ENCODE data around the gene MED9. TPM values are rescaled to one million over a fixed set of nuclear protein-coding genes. Genes with fewer than 3 reads are reported as not detected.

The MED9 gene
- total and polyA plus RNA-seq, 4 donors = 6.6 to 11.1 (median 7.8) TPM

DNA sequence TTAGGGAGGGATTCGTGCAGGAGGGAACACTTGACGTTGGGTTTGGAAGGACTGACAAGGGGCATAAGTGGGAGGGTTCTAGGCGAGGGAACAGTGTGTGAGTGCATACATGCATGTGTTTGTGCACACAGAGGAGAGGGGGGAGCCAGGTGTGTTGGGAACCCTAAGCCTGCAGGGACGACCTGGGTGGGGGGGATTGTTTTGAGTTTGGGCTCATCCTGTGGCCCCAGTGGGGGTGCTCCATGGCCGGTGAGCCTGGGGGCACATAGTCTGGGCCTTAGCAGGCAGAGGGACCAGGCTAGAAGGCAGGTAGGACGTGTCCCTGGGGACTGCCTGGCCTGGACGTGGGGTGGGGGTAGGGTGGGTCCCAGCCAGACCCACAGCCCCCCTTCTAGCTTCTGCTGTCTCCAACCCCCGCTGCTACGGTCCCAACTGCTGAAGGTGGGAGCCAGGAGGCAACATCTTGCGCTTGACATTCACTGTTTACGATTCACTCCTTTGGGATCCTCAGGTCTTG, 31.3 kb downstream of the MED9 start:
- intact Hi-C loops (cut with DNase I) = no loop called here
- Histone ChIP-seq H3K9me3 (ENCODE audit: control insufficient read depth, low read length) (no peaks in the 10 kb centered on the region), H3K4me1 (ENCODE audit: control insufficient read depth in 1 of 2, insufficient read depth in 2 of 2, low read length in 2 of 2) (no peaks in the 10 kb centered on the region), H3K27me3 (ENCODE audit: control insufficient read depth in 1 of 2, insufficient read depth in 2 of 2, low read length in 1 of 2) (no peaks in the 10 kb centered on the region), H3K27ac (ENCODE audit: low read depth in 1 of 2, low read length in 2 of 2) (no peak overlapping the region), H3K4me3 (ENCODE audit: low read length in 2 of 2) (no peak overlapping the region), H3K36me3 (ENCODE audit: control insufficient read depth in 1 of 2, insufficient read depth in 2 of 2, low read length in 1 of 2) (no peaks in the 10 kb centered on the region)
- WGBS, 2 donors = 90 to 91% methylated on average over 11 of the region's 11 CpGs
- ATAC-seq (ENCODE audit: low FRiP score) = no peak
- peak in 1 of 2 donors; percentile 59 for DNase-seq

DNA sequence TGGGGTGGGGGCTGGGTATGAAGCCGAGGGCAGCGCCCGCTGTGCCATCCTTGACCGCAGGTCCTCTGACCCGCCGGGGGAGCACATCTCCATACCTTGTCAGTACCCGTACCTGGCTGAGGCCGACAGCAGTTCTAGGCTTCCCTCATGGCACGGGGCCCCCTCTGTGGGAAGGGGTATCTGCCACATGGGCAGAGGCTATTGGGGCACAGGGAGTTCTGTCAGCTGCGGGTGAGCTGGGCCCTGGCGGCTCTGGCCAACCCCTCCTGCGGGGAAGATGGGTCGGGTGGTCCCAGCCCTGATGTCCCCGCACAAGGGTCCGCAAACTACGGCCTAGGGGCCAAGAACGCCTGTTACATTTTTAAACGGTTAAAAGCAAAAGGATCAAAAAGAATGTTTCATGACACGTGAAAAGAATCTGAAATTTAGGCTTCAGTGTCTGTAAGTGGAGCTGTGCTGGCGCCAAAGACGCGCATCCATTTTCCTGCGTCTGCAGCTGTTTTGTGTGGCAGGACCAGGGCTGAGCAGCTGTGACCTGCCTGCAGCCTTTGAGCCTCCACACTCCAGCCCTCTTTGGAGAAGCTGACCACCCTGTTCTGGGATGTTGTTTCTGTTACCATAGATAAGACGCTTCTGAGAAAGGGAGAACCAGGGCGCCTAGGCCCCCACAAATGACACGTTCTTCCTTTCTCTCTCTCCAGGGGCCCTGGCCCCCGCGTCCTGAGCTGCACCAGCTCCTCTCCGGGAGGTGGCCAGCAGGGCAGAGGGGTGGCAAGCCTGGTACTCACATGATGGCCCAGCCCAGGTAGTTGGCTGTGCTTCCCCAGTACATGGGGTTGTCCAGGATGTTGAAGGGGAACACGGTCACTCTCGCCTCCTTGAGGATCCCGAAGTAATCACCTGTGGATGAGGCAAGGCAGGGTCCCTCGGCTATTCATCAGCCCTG, 32.1 kb downstream of the MED9 start:
- Histone ChIP-seq H3K36me3 (ENCODE audit: control insufficient read depth in 1 of 2, insufficient read depth in 2 of 2, low read length in 1 of 2) (no peaks in the 10 kb centered on the region), H3K27ac (ENCODE audit: low read depth in 1 of 2, low read length in 2 of 2) (no peak overlapping the region), H3K27me3 (ENCODE audit: control insufficient read depth in 1 of 2, insufficient read depth in 2 of 2, low read length in 1 of 2) (no peaks in the 10 kb centered on the region), H3K4me1 (ENCODE audit: control insufficient read depth in 1 of 2, insufficient read depth in 2 of 2, low read length in 2 of 2) (no peaks in the 10 kb centered on the region), H3K9me3 (ENCODE audit: control insufficient read depth, low read length) (no peaks in the 10 kb centered on the region), H3K4me3 (ENCODE audit: low read length in 2 of 2) (no peak overlapping the region)
- intact Hi-C loops (cut with DNase I) = no loop called here
- peak; percentile 42 to 57 for DNase-seq
- no peak for ATAC-seq (ENCODE audit: low FRiP score)
- 93 to 96% methylated on average over 33 of the region's 33 CpGs for WGBS, 2 donors

DNA sequence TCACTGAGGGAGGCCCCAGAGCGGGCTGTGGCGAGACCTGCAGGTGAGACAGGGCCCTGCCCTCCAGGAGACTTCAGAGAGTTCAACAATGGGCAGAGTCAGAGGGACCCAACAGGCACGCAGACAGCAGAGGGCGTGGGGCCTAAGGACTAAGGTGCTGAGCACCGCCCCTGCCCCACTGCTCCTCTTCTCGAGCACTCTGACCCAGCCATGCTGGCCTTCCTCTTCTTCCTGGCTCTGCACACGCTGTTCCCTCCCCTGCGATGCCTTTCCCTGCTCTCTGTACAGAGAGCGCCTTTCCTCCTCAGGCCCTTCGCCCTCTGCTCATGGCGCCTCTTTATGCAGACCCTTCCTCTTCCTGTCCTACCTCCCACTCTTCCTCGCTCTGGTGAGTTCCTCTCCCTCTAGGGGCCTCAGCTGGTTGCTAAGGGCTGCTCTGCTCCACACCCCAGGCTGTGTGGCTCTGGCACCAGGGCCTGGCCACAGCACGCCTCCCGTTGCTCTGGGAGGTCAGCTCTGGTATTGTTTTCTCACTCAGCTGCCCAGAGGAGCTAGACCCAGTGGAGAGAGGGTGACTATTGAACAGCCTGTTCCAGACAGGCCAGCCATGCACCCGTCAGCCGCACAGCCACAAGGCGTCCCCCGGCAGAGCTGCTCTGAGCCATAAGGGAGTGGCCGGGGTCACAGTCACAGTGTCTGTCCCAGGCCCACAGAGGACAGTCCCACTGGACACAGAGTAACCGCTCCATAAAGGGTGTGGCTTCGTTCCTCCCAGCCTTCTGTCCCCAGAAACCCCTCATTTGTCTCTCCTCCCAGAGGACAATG, 33.0 kb downstream of the MED9 start:
- DNase-seq = peak; percentile 36 to 61

DNA sequence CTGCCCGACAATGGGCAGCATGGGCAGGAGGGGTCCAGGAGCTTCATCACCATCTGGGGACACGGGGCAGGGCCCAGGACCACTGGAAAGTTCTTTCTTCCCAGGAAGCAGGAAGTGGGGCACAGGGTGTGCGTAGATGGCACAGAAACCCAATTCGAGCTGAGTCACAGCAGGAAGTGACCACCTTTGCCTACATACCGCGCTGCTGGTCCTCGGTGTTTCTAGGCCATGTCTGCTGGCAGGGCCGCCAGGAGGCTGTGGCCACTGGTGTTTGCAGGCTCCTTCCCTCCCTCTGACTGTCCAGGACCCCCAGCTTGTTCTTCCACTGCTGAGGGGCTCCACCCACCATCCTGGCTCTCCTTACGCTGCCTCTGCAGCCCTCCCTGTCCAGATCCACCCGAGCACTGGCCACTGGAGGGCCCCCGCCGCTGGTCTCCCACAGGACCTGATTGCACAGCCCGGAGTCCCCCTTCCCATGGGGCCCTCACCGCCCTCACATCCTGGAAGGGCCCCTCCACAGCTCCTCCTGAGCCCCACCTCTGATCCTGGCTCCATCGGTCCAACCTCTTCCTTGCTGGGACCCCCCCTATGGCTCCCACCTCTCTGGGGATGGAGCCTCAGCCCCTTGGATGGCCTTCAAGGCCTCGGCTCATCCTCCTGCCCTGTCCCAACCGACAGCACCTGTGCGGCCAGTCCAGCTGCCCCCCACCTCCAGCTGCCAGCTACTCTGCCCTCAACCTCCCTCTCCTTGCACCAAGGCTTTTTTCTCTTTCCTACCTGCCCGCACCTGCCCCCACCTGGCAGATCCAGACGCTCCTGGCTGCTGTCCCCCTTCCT, 33.9 kb downstream of the MED9 start:
- DNase-seq (peak; percentile 29 to 69), ATAC-seq (ENCODE audit: low FRiP score) (no peak)
- no peaks in the 10 kb centered on the region for H3K27me3 ChIP-seq (ENCODE audit: control insufficient read depth in 1 of 2, insufficient read depth in 2 of 2, low read length in 1 of 2)
- H3K4me3 ChIP-seq (ENCODE audit: low read length in 2 of 2) = no peak overlapping the region
- intact Hi-C loops (cut with DNase I) = no loop called here
- no peak overlapping the region for H3K27ac ChIP-seq (ENCODE audit: low read depth in 1 of 2, low read length in 2 of 2)
- no peaks in the 10 kb centered on the region for H3K9me3 ChIP-seq (ENCODE audit: control insufficient read depth, low read length)
- H3K4me1 ChIP-seq (ENCODE audit: control insufficient read depth in 1 of 2, insufficient read depth in 2 of 2, low read length in 2 of 2) = no peaks in the 10 kb centered on the region
- no peaks in the 10 kb centered on the region for H3K36me3 ChIP-seq (ENCODE audit: control insufficient read depth in 1 of 2, insufficient read depth in 2 of 2, low read length in 1 of 2)
- 95 to 96% methylated on average over 20 of the region's 20 CpGs for WGBS, 2 donors

More for the DNA sequence above, 33.0 kb downstream of the MED9 start:
- no peaks in the 10 kb centered on the region for H3K9me3 ChIP-seq (ENCODE audit: control insufficient read depth, low read length)
- no peak overlapping the region for H3K4me3 ChIP-seq (ENCODE audit: low read length in 2 of 2)
- no peak overlapping the region for H3K27ac ChIP-seq (ENCODE audit: low read depth in 1 of 2, low read length in 2 of 2)
- no peak for ATAC-seq (ENCODE audit: low FRiP score)
- H3K4me1 ChIP-seq (ENCODE audit: control insufficient read depth in 1 of 2, insufficient read depth in 2 of 2, low read length in 2 of 2) = no peaks in the 10 kb centered on the region
- intact Hi-C loops (cut with DNase I) = no loop called here
- H3K27me3 ChIP-seq (ENCODE audit: control insufficient read depth in 1 of 2, insufficient read depth in 2 of 2, low read length in 1 of 2) = no peaks in the 10 kb centered on the region
- no peaks in the 10 kb centered on the region for H3K36me3 ChIP-seq (ENCODE audit: control insufficient read depth in 1 of 2, insufficient read depth in 2 of 2, low read length in 1 of 2)
- WGBS, 2 donors = 97 to 98% methylated on average over 18 to 21 of the region's 21 CpGs

DNA sequence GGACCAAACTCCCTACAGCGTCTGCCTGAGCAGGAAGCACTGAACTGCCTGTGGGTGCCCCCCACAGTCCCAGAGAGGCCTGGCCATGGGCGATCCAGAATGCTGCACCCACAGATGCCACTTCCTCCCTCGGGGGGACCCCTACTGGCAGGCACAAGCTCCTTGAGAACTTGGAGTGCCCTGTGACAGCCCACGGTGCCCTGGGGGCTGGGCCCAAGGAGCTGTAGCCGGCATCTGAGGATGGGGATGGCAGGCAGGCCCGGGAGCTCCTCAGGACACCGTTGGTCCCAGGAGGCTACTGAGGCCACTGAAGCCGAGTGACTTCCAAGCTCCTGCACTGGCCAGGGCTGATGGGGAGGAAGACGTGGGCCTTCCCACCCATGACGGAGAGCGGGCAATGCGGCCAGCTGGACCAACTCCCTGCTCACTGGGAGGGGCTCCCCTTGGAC, 34.5 kb downstream of the MED9 start:
- WGBS, 2 donors = 55 to 61% methylated on average over 9 to 12 of the region's 12 CpGs
- H3K27ac ChIP-seq (ENCODE audit: low read depth in 1 of 2, low read length in 2 of 2) = no peak overlapping the region
- no peaks in the 10 kb centered on the region for H3K36me3 ChIP-seq (ENCODE audit: control insufficient read depth in 1 of 2, insufficient read depth in 2 of 2, low read length in 1 of 2)
- H3K27me3 ChIP-seq (ENCODE audit: control insufficient read depth in 1 of 2, insufficient read depth in 2 of 2, low read length in 1 of 2) = no peaks in the 10 kb centered on the region
- H3K4me3 ChIP-seq (ENCODE audit: low read length in 2 of 2) = no peak overlapping the region
- ATAC-seq (ENCODE audit: low FRiP score) (no peak), DNase-seq (peak in 1 of 2 donors; percentile 47)
- H3K9me3 ChIP-seq (ENCODE audit: control insufficient read depth, low read length) = no peaks in the 10 kb centered on the region
- H3K4me1 ChIP-seq (ENCODE audit: control insufficient read depth in 1 of 2, insufficient read depth in 2 of 2, low read length in 2 of 2) = no peaks in the 10 kb centered on the region
- intact Hi-C loops (cut with DNase I) = no loop called here

DNA sequence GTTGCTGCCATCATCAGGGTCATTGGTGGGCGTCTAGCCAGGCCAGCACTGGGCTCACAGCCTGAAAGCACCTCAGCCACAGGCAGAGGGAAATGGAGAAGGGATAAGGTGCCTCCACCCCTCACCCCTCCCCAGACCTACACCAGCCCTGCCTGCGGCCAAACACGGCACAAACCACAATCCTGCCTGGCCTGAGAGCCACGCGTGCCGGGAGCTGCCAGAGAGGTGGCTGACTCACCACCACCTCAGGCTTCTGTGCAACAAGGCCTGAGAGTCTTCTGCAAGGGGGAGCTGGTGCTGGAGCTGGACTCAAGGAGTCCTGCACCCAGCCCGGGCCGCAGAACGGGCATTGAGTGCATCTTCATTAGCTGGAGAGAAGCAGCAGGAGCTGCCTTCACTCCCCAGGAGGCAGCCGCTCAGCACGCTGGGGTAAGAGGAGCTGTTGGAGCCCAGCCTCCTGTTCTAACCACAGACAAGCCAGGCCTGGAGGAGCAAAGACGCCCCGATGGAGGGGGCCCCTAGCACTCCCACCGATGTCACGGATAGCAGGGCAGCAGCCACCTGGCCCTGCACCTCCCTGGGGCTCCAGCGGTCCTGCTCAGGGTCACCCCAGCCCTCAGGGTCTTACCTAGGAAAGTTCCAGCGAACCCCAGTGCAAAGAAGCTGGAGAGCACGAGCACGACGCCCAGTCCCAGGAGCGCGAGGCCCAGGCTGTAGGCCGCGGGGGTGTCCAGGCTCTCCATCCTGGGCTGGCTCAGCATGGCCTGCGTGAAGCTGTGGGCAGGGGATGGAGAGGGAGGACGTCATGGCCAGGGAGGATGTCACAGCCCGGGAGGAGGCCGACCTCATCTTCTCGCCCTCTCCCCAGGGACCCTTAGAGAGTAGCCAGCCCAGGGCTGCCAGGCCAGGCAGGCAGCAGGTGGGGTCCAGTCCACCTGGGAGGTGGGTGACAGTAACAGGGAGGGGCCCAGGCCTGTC, 35.4 kb downstream of the MED9 start:
- Histone ChIP-seq H3K27ac (ENCODE audit: low read depth in 1 of 2, low read length in 2 of 2) (no peak overlapping the region), H3K4me1 (ENCODE audit: control insufficient read depth in 1 of 2, insufficient read depth in 2 of 2, low read length in 2 of 2) (no peaks in the 10 kb centered on the region), H3K4me3 (ENCODE audit: low read length in 2 of 2) (no peak overlapping the region), H3K27me3 (ENCODE audit: control insufficient read depth in 1 of 2, insufficient read depth in 2 of 2, low read length in 1 of 2) (no peaks in the 10 kb centered on the region), H3K9me3 (ENCODE audit: control insufficient read depth, low read length) (no peaks in the 10 kb centered on the region), H3K36me3 (ENCODE audit: control insufficient read depth in 1 of 2, insufficient read depth in 2 of 2, low read length in 1 of 2) (no peaks in the 10 kb centered on the region)
- 69 to 70% methylated on average over 29 of the region's 29 CpGs for WGBS, 2 donors
- DNase-seq = peak; percentile 50 to 81
- intact Hi-C loops (cut with DNase I) = no loop called here
- ATAC-seq (ENCODE audit: low FRiP score) = no peak

DNA sequence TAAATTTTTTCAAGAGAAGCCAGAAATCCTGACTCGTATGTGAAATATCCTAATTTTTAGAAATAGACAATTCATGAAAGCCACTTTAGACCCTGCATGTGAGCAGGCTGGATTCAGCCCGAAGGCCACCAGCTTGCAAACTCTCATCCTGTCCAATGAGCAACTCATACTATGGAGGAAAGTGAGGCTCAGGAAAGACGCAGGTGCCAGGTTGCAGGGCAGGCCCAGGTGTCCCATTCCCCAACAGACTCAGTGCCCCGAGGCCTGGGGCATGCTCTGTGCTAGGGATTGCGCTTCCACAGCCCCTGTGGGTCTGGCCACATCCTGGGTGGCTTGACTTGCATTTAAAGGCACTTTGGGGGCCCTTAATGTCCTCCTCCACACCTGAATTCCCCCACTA, 36.1 kb downstream of the MED9 start:
- no peak overlapping the region for H3K27ac ChIP-seq (ENCODE audit: low read depth in 1 of 2, low read length in 2 of 2)
- ATAC-seq (ENCODE audit: low FRiP score) (no peak), DNase-seq (peak in 1 of 2 donors; percentile 19)
- no peaks in the 10 kb centered on the region for H3K36me3 ChIP-seq (ENCODE audit: control insufficient read depth in 1 of 2, insufficient read depth in 2 of 2, low read length in 1 of 2)
- H3K4me1 ChIP-seq (ENCODE audit: control insufficient read depth in 1 of 2, insufficient read depth in 2 of 2, low read length in 2 of 2) = no peaks in the 10 kb centered on the region
- H3K9me3 ChIP-seq (ENCODE audit: control insufficient read depth, low read length) = no peaks in the 10 kb centered on the region
- H3K4me3 ChIP-seq (ENCODE audit: low read length in 2 of 2) = no peak overlapping the region
- intact Hi-C loops (cut with DNase I) = no loop called here
- 97% methylated on average over 5 of the region's 5 CpGs for WGBS, 2 donors
- no peaks in the 10 kb centered on the region for H3K27me3 ChIP-seq (ENCODE audit: control insufficient read depth in 1 of 2, insufficient read depth in 2 of 2, low read length in 1 of 2)
